Common myeloid progenitor, CD34-positive (primary cell): ENCODE measurements around the gene MMS19.

Experiments
- CTCF ChIA-PET: fragments of 350-600 bp; sonication (Branson Sonifier 250); formaldehyde crosslinking; loops from one replicate; lab custom pipeline; 2021; ENCODE audit warnings: antibody characterized with exemption; lab: Charles Lee
- POLR2A ChIA-PET: fragments of 350-600 bp; sonication (Branson Sonifier 250); formaldehyde crosslinking; loops from one replicate; lab custom pipeline; 2021; ENCODE audit warnings: antibody characterized with exemption; lab: Charles Lee
- DNase-seq, 3 donors: peaks; one replicate each; pipeline versions ENCODE4 v3.0.0 to v3.0.0-alpha.2; 2013
- H3K27ac ChIP-seq, 2 experiments: 1 replicate in 1 of 2; 2 replicates in 1 of 2; pipeline ENCODE4 v1.7.0; 2013; ENCODE audit warnings: inconsistent platforms in 2 of 2, low read length in 2 of 2, mild to moderate bottlenecking in 2 of 2, low read depth in 1 of 2, moderate library complexity in 1 of 2; ENCODE audit not compliant: severe bottlenecking in 2 of 2, insufficient read depth in 1 of 2, poor library complexity in 1 of 2
- H3K27me3 ChIP-seq, 5 experiments: replicated peaks in 2 of 5; 1 replicate in 3 of 5; 2 replicates in 2 of 5; pipeline versions ENCODE4 v1.6.1 to v1.7.0; 2013; ENCODE audit warnings: low read length in 4 of 5, mild to moderate bottlenecking in 2 of 5, moderate library complexity in 2 of 5, inconsistent platforms in 1 of 5; ENCODE audit not compliant: insufficient read depth in 5 of 5, control insufficient read depth in 4 of 5
- H3K36me3 ChIP-seq, 4 experiments: 1 replicate in 2 of 4; 2 replicates in 2 of 4; pipeline versions ENCODE4 v1.6.1 to v1.7.0; 2013; ENCODE audit warnings: low read length in 3 of 4, control low read depth in 1 of 4, mild to moderate bottlenecking in 1 of 4; ENCODE audit not compliant: control insufficient read depth in 4 of 4, insufficient read depth in 4 of 4
- H3K4me1 ChIP-seq, 4 experiments: 1 replicate in 3 of 4; 2 replicates in 1 of 4; pipeline versions ENCODE4 v1.6.1 to v1.7.1; 2013; ENCODE audit warnings: low read length in 3 of 4, mild to moderate bottlenecking in 3 of 4, control low read depth in 1 of 4, inconsistent platforms in 1 of 4, moderate library complexity in 1 of 4; ENCODE audit not compliant: control insufficient read depth in 4 of 4, insufficient read depth in 4 of 4; ENCODE audit errors: control extremely low read depth in 1 of 4
- H3K4me3 ChIP-seq, 7 experiments: 1 replicate in 4 of 7; 2 replicates in 3 of 7; pipeline versions ENCODE4 v1.5.1 to v1.7.0; 2013; ENCODE audit warnings: mild to moderate bottlenecking in 7 of 7, low read length in 6 of 7, moderate library complexity in 6 of 7, inconsistent platforms in 2 of 7, low read depth in 2 of 7, control low read depth in 1 of 7; ENCODE audit not compliant: insufficient read depth in 4 of 7, control insufficient read depth in 1 of 7; ENCODE audit errors: extremely low read depth in 1 of 7
- H3K9me3 ChIP-seq, 5 experiments: 1 replicate in 4 of 5; 2 replicates in 1 of 5; pipeline versions ENCODE4 v1.6.1 to v1.7.1; 2013; ENCODE audit warnings: low read length in 4 of 5, mild to moderate bottlenecking in 2 of 5, inconsistent platforms in 1 of 5, low read depth in 1 of 5, moderate library complexity in 1 of 5; ENCODE audit not compliant: control insufficient read depth in 4 of 5, insufficient read depth in 2 of 5; ENCODE audit errors: control extremely low read depth in 1 of 5
- WGBS: methylation state at CpG from one replicate; pipeline ENCODE4 v1.1.5; 2013; ENCODE audit not compliant: insufficient coverage; 5-methylcytosine and 5-hydroxymethylcytosine counted together

The MMS19 gene

DNA sequence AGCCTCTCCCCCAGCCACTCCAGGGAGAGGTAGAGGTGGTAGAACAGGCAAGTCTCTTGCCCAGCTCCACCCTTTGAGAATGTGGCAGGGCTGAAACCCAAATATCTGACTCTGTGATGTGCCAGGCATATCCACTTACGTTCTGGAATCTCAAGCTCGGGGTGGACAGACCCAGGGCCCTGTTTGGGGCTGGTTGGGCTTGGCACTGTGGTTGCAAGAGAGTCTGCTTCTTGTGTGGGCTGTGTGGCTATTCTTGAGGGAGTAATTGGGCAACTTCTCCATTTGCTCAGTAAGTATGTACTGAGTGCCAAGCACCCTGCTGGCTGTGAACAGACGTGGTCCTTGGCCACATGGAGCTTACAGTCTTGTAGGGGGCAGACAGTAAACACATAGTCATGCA is 5.2 kb upstream of the MMS19 start:
- no peaks in the 10 kb centered on the region for H3K9me3 ChIP-seq
- DNase-seq, result no peak
- H3K27me3 ChIP-seq, result peaks cover 8 to 27% (median 14%) of the 10 kb centered on the region in 5 experiments
- H3K4me1 ChIP-seq, result peaks cover 2 to 27% (median 14%) of the 10 kb centered on the region in 4 experiments
- H3K4me3 ChIP-seq, result no peak overlapping the region
- no peak overlapping the region for H3K27ac ChIP-seq
- POLR2A ChIA-PET, result no interaction called here
- no peaks in the 10 kb centered on the region for H3K36me3 ChIP-seq
- no CpG with 5 or more reads among the region's 3 CpGs for WGBS
- CTCF ChIA-PET, result no interaction called here

DNA sequence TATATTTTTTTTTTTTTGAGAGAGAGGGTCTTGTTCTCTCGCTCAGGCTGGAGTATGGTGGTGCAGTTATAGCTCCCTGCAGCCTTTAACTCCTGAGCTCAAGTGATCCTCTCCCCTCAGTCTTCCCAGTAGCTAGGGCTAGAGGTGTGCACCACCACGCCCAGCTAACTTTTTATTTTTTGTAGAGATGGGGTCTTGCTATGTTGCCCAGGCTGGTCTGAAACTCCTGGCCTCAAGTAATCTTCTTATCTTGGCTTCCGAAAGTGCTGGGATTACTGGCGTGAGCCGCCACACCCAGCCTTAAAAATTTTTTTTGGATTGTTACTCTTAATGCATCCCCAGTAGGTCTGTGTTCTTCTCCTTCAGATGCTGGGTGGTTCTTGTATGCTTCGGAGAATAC is 4.7 kb upstream of the MMS19 start:
- DNase-seq, result no peak
- WGBS, result 100% methylated on average over 3 of the region's 6 CpGs
- Histone ChIP-seq H3K4me1 (peaks cover 2 to 27% (median 15%) of the 10 kb centered on the region in 4 experiments), H3K4me3 (no peak overlapping the region), H3K9me3 (no peaks in the 10 kb centered on the region), H3K27ac (no peak overlapping the region), H3K36me3 (no peaks in the 10 kb centered on the region), H3K27me3 (peaks cover 8 to 27% (median 14%) of the 10 kb centered on the region in 5 experiments)
- ChIA-PET CTCF (interaction anchor here (1.5 kb wide), 1 partner anchor 11 kb away, joined by 5 read pairs; no protein-coding TSS in a partner anchor), POLR2A (no interaction called here)

DNA sequence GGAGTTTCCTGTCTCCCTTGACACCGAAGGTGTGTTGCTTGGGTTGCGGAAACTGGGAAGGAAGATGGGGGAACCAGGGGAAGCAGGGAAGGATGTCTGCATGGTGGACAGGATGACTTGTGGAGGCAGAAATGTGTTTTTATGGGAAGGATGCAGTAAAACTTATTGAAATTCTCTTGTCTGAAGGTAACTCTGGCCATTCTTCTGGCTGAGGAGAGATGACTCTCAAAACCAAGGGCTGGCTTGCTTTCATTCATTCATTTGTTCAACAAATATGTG is 2.0 kb upstream of the MMS19 start:
- ChIA-PET CTCF (interaction anchor here (0.7 to 1.6 kb wide), 5 partner anchors 16 to 72 kb away, joined by 3 to 6 read pairs (median 4); partner anchors contain the start of gene ANKRD2), POLR2A (no interaction called here)
- Histone ChIP-seq H3K4me1 (peaks cover 8 to 37% (median 29%) of the 10 kb centered on the region in 4 experiments), H3K9me3 (no peaks in the 10 kb centered on the region), H3K4me3 (peak overlapping the region in 1 of 7 experiments; percentile 95), H3K36me3 (no peaks in the 10 kb centered on the region), H3K27ac (no peak overlapping the region), H3K27me3 (peaks cover 8 to 27% (median 14%) of the 10 kb centered on the region in 5 experiments)
- no peak for DNase-seq
- 55% methylated on average over 2 of the region's 2 CpGs for WGBS

DNA sequence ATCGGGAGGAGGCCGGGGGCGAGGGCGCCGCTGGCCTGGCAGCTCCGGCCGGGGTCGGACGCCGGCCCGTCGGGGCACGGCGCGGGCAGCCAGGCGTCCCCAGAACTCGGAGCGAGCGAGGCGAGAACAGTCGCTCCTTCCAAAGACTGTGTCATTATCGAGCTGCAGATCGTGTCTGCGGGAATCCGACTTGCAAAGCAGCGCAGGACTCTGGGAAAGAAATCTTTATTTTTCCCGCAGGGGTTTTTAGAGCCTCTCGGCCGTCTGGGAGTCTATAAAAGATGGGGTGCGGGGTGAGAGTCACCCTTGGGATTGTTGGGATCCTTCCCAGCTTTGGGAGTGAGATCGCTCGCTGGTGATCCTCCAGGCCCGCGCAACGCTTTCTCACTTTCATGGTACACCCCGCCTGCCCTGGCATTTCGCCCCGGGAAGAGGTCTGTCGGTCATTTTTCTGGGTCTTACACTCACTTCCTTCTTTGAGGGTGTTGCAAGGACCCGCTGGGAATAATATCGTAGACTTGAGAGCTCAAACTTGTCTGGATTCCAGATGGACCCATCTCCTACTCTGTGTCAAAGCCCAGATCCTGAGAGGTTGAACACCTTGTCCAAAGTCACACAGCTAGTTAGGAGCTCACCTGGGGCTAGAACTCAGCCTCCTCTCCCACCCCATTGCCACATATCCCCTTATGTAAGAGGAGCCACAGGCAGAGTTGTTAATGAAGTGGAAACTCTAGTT is 1.5 kb upstream of the MMS19 start:
- DNase-seq, result peak; percentile 12 to 35 (median 27)
- no peaks in the 10 kb centered on the region for H3K36me3 ChIP-seq
- no peaks in the 10 kb centered on the region for H3K9me3 ChIP-seq
- H3K4me3 ChIP-seq, result peak overlapping the region; percentile 77 to 99 (median 92)
- peaks cover 8 to 39% (median 33%) of the 10 kb centered on the region in 4 experiments for H3K4me1 ChIP-seq
- H3K27me3 ChIP-seq, result peaks cover 8 to 27% (median 14%) of the 10 kb centered on the region in 5 experiments
- WGBS, result 1% methylated on average over 41 of the region's 41 CpGs
- CTCF ChIA-PET, result interaction anchor here (0.7 to 1.6 kb wide), 6 partner anchors 11 to 72 kb away, joined by 3 to 4 read pairs (median 3); partner anchors contain the start of gene ANKRD2
- POLR2A ChIA-PET, result no interaction called here
- H3K27ac ChIP-seq, result no peak overlapping the region

DNA sequence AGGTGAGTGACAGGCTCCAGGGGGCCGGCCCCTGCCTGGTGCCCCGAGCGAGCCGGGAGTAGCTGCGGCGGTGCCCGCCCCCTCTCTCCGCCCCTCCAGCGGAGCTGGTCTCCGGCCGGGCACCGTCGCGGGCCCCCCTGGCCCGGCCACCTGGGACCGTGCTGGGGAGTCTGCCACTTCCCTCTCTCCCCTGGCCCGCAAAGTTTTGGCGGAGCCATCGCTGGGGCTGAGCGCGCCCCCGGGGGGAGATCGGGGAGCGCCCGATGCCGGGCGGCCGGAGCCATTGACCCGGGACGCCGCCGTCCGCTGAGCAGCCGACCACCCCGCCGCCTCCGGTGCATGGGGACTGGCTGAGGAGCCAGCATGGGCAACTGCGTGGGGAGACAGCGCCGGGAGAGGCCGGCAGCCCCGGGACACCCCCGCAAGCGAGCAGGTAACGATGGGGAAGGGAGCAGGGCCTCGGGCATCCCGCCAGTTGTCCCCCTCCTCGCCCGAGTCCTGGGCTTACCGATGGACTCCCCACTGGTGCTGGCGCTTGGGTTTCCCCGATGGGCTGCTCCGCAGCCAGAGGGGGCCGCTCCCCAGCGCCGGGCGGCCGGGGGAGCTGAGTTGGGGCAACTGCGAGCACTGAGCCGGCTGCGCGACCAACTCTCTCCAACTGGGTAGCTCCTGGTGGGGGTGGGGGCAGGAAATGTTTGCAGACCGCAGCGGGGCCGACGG is 779 bp upstream of the MMS19 start, which contains the start of gene UBTD1:
Gene UBTD1, plus strand, starts transcription at position 84 of the 720 bp plus-strand sequence. Its CDS starts 280 bp downstream, at position 364.
- ChIA-PET POLR2A (no interaction called here), CTCF (interaction anchor here (0.9 to 1.6 kb wide), 4 partner anchors 12 to 73 kb away, joined by 3 to 4 read pairs (median 3); partner anchors contain the start of gene ANKRD2)
- H3K4me1 ChIP-seq, result peaks cover 8 to 39% (median 33%) of the 10 kb centered on the region in 4 experiments

DNA sequence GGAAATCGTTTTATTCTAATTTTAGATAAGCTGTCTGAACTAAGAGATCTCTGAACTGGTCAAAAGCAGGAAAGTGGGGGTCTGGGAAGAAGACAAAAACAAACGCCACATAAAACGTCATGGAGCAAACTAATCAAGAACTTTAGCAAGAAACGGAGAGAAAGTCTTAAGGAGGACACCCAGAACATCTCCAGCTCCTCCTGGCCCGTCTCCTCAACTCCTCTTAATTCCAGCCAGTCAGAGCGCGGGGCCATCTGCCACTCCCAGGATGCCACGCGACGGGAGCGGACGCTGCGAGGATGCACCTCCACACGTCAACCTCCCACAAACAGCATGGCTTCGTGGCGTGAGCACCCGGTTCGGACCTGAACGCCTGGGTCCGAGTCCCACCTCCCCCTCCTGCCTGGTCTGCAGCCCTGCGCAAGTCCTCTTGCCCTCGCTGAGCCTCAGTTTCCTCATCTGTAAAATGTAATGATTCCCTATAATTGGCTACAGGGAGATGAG is 598 bp downstream of the MMS19 start:
- H3K9me3 ChIP-seq, result no peaks in the 10 kb centered on the region
- ChIA-PET CTCF (no interaction called here), POLR2A (no interaction called here)
- H3K36me3 ChIP-seq, result peaks cover 2 to 5% (median 4%) of the 10 kb centered on the region in 4 experiments
- H3K4me3 ChIP-seq, result peak overlapping the region; percentile 77 to 99 (median 92)
- peaks cover 8 to 27% (median 14%) of the 10 kb centered on the region in 5 experiments for H3K27me3 ChIP-seq
- WGBS, result 0% methylated on average over 19 of the region's 22 CpGs
- peak; percentile 58 to 69 (median 67) for DNase-seq
- H3K4me1 ChIP-seq, result peaks cover 8 to 39% (median 33%) of the 10 kb centered on the region in 4 experiments
- H3K27ac ChIP-seq, result peak overlapping the region; percentile 68 to 87

More for the DNA sequence above, 779 bp upstream of the MMS19 start, which contains the start of gene UBTD1:
- DNase-seq, result peak; percentile 7 to 53 (median 42)
- no peaks in the 10 kb centered on the region for H3K9me3 ChIP-seq
- H3K4me3 ChIP-seq, result peak within 1 kb of the TSS; percentile 77 to 99 (median 92)
- under 1% methylated on average over 58 of the region's 66 CpGs for WGBS
- peak within 1 kb of the TSS; percentile 68 to 87 for H3K27ac ChIP-seq
- no peaks in the 10 kb centered on the region for H3K36me3 ChIP-seq
- H3K27me3 ChIP-seq, result peaks cover 8 to 27% (median 14%) of the 10 kb centered on the region in 5 experiments
